ENCODE results near the gene DOK5.

The DOK5 gene

GRCh38 chr20:54456961-54457360 is 18.4 kb upstream of the DOK5 start:
- TF ChIP-seq, protein P1, sequence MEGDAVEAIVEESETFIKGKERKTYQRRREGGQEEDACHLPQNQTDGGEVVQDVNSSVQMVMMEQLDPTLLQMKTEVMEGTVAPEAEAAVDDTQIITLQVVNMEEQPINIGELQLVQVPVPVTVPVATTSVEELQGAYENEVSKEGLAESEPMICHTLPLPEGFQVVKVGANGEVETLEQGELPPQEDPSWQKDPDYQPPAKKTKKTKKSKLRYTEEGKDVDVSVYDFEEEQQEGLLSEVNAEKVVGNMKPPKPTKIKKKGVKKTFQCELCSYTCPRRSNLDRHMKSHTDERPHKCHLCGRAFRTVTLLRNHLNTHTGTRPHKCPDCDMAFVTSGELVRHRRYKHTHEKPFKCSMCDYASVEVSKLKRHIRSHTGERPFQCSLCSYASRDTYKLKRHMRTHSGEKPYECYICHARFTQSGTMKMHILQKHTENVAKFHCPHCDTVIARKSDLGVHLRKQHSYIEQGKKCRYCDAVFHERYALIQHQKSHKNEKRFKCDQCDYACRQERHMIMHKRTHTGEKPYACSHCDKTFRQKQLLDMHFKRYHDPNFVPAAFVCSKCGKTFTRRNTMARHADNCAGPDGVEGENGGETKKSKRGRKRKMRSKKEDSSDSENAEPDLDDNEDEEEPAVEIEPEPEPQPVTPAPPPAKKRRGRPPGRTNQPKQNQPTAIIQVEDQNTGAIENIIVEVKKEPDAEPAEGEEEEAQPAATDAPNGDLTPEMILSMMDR (IDR thresholded peaks at IDR 0.05; ENCODE audit: borderline replicate concordance, insufficient read depth, low read depth, low read length): no peak
- H3K4me3 ChIP-seq (ENCODE audit: low read depth, low read length): no peak overlapping the region

DNA sequence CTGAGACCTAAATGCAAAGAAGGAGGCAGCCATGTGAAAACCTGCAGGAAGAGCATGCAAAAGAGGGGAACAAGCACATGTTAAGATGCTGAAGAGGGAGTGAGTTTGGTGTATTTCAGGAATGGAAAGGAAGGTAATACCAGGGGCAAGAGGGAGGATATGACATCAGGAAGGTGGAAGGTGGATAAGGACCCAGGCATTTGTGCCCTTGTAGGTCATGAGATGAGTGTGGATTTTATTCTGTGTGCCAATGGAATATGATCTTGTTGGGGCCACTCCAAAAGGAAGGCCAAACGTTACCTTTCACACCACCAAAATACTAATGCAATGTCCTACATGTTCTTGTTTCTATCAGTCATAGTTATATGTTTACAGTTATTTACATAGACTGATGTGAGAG is 17.2 kb upstream of the DOK5 start:
- TF ChIP-seq, protein P1 (IDR thresholded peaks at IDR 0.05; ENCODE audit: borderline replicate concordance, insufficient read depth, low read depth, low read length): no peak
- H3K4me3 ChIP-seq (ENCODE audit: low read depth, low read length): no peak overlapping the region

DNA sequence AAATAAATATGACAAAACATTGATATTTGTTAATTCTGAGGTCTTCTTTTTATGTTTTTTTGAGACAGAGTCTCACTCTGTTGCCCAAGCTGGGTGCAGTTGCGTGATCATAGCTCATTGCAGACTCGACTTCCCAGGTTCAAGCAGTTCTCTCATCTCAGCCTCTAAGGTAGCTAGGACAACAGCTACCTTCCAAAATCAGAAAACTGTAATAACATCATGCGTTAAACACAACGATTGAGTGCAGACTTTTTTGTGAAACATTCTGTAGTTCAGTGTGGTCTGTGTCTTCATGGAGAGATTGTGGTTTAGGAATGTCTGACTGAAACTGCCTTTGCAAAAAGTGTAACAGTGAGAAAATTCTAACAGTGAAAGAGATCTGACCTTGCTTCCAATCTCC is 16.1 kb upstream of the DOK5 start:
- no peak overlapping the region for H3K4me3 ChIP-seq (ENCODE audit: low read depth, low read length)
- TF ChIP-seq, protein P1 (IDR thresholded peaks at IDR 0.05; ENCODE audit: borderline replicate concordance, insufficient read depth, low read depth, low read length): no peak

DNA sequence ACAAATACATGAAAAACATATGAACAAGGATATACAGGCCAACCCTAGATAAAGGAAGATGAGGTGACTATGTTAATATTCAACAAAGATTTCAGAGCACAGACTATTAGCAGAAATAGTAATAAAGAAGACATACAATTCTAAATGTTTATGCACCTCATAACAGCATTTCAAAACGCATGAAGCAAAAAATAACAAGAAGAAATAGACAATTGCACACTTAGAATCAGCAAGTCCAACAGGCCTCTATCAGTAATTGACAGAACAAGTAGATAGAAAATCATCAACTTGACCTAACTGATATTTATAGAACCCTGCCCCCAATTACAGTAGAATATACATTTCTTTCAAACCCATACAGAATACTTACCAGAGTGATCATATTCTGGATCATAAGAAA is 11.4 kb upstream of the DOK5 start:
- H3K4me3 ChIP-seq (ENCODE audit: low read depth, low read length): no peak overlapping the region
- TF ChIP-seq, protein P1 (IDR thresholded peaks at IDR 0.05; ENCODE audit: borderline replicate concordance, insufficient read depth, low read depth, low read length): no peak

- TF ChIP-seq, protein P1 (IDR thresholded peaks at IDR 0.05; ENCODE audit: borderline replicate concordance, insufficient read depth, low read depth, low read length): no peak
- H3K4me3 ChIP-seq (ENCODE audit: low read depth, low read length): no peak overlapping the region
Measured at GRCh38 chr20:54466127-54466526, 9.3 kb upstream of the DOK5 start.

DNA sequence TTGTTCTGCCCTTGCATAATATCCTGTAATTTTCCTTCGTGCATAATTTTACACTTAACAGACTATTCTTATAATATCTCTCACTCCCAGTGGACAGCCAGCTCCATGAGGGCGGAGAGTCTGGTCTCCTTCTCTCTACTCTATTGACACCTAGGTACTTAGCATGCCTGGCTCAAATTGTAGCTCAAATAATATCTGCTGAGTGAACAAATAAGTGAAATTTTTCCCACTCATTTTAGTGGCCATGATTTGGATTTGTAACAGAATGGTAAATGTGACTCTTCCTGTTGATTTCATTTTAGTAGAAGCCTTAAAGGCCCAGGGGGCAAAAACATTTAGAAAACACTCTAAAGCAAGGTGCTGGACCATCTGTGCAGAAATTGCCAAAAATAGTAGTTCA is 7.8 kb upstream of the DOK5 start:
- no peak overlapping the region for H3K4me3 ChIP-seq (ENCODE audit: low read depth, low read length)
- TF ChIP-seq, protein P1 (IDR thresholded peaks at IDR 0.05; ENCODE audit: borderline replicate concordance, insufficient read depth, low read depth, low read length): no peak

DNA sequence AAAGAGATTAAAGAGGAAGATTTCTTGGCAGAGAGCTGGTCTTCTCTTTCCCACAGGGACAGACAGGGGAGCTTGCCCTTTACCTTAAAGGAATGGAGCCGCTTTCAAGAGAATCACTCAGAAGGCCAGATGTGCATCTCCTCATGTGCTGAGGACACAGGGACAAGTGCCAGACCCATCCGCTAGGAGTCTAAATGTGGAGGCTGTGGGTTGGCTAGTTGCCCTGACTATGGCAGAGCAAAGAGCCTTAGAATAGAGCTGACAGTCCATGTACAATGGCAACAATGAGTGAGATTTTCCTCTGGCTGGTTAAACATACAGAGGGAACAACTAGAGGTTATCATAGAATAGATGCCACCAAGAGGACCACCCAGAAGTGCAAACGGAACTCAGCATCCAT is 7.3 kb upstream of the DOK5 start:
- no peak overlapping the region for H3K4me3 ChIP-seq (ENCODE audit: low read depth, low read length)
- TF ChIP-seq, protein P1 (IDR thresholded peaks at IDR 0.05; ENCODE audit: borderline replicate concordance, insufficient read depth, low read depth, low read length): no peak
